Fibroblast of peridontal ligament (primary cell): ENCODE measurements around the gene RPL28.

Source experiments
- DNase-seq: peaks from one replicate; pipeline ENCODE4 v3.0.0-alpha.2; 2010; ENCODE audit errors: extremely low read depth

Gene RPL28

DNA sequence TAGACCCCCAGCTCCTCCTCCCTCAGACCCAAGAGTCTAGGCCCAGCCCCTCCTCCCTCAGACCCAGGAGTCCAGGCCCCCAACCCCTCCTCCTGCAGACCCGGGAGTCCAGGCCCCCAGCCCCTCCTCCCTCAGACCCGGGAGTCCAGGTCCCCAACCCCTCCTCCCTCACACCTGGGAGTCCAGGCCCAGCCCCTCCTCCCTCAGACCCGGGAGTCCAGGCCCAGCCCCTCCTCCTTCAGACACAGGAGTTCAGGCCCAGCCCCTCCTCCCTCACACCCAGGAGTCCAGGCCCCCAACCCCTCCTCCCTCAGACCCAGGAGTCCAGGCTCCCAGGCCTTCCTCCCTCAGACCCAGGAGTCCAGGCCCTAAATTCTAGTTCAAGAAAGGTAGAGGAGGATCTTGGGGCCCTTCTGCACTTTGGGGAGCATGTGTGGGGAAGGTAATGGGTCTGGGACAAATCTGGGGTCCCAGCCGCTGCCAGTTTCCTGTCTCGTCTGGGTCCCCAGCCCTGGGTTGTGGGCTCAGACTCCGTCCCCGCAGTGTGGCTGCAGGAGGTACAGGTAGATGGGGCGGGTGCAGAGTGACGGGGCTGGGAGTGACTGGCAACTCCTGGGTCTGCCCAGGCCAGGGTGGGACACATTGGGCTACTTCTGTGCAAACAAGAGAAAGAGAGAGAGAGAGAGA is 12.3 kb upstream of the RPL28 start:
- no peak for DNase-seq

DNA sequence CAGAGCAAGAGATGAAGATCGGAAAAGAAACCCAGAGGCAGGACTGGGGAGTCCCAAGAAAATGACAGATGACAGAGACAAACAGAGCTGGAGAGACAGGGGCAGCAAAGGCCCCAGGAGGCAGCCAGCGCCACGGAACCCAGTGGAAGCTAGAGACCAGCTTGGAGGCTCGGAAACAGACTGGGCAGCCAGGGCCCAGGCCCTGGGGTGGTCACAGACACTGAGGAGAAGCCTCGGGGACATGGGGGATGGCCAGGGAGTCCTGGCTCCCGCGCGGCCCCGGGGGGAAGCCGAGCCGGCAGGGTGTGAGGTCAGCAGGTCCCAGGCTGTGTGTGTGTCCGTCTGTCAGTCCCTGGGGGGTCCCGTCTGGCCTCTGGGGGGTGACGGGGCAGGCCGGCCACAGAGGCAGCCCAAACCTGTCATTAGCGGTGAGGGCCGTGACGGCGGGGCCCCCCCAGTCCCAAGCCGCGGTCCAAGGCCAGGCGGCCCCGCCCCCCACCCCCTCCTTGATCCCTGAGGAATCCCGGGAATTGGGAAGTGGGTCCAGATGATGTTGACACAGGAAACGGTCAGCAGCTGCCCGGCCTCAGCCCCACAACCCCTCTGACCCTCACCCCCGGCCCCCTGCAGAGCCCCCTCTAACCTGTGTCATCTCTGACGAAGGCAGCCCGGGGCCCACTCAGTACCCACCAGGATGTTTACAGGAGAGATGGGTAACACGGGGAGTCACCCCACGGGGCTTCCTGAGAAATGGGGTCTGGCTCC is 11.6 kb upstream of the RPL28 start:
- no peak for DNase-seq

DNA sequence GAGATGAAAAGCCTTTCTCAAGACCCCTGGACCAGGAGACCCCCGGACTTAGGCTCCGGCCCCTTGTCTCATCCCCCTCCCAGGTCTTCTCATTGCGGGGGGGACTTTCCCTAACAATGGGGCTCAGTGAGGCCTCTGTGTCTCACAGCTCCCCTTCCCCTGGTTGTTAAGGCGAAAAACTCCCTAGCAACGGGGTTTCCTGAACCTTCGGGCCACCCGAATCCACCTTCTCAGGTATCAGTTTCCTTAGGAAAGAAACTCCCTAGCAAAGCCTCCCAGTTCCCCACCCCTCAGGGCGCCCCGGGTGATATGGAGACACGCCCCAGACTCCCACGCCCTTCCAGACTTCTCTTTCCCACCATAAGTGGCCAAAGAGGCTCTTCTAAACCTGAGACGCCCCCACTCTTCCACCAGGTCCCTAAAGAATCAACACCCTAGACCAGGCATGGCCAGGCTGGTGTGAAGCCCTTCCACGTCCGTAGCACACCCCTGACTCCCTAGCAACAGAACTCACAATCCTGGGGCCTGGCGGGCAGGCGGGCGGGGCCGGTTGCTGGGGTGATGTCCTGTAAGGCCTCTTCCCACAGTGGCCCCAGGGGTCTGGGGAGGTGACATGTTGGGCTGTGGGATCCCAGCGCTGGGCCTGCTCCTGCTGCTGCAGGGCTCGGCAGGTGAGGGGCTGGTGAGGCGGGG is 9.3 kb upstream of the RPL28 start, which contains the start of gene TMEM190:
TMEM190 (plus strand) TSS at position 586 of the 693 bp plus-strand sequence; CDS start at position 614, 28 bp downstream.
- no peak for DNase-seq

DNA sequence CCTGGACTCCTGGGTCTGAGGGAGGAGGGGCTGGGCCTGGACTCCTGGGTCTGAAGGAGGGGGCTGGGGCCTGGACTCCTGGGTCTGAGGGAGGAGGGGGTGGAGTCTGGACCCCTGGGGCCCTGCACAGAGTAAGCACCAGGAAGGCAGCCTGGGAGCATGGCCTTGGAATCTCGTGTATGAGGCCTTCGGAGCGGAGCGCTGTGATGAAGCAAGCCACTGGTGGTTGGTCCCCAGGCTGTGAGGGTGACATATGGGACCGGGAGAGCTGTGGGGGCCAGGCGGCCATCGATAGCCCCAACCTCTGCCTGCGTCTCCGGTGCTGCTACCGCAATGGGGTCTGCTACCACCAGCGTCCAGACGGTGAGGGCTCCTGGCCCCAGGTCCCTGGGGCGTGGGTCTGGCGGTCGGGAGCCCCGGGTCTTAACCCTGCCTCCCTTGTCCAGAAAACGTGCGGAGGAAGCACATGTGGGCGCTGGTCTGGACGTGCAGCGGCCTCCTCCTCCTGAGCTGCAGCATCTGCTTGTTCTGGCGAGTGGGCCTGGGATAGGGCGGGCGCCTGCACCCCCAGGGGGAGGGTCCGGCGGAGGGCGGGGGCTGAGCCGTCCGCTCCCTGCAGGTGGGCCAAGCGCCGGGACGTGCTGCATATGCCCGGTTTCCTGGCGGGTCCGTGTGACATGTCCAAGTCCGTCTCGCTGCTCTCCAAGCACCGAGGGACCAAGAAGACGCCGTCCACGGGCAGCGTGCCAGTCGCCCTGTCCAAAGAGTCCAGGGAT is 8.2 kb upstream of the RPL28 start:
- DNase-seq = no peak

DNA sequence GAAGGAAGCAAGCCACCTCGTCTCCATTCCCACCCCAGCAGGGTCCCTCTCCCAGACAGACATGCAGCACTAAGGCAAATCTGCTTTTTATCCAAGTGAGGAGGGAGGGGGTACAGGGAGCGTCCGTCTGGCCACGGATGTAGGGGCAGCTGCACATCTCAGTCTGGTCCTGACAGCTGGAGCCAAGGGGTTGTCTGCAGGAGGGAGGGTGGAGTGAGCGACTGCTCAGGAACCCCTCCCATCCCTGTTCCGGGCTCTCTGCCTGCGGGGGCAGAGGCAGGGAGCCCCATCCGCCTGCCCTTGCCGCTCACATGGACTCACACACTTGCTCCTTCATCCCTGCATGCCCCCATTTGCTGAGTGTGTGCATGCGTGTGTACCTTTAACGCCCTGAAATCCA is 6.6 kb upstream of the RPL28 start:
- DNase-seq = no peak

DNA sequence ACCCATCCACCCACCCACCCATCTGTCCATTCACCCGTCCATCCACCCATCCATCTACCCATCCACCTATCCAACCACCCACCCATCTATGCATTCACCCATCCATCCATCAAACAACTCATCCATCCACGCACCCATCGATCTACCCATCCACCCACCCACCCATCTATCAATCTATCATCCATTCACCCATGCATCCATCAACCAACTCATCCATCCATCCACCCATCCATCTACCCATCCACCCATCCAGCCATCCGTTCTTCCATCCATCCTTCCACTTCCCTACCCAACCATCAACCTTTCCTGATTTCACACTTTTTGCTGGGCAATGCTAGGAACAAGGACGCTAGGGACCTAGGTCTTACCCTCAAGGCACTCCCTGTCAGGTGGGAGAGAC is 3.7 kb upstream of the RPL28 start:
- no peak for DNase-seq

DNA sequence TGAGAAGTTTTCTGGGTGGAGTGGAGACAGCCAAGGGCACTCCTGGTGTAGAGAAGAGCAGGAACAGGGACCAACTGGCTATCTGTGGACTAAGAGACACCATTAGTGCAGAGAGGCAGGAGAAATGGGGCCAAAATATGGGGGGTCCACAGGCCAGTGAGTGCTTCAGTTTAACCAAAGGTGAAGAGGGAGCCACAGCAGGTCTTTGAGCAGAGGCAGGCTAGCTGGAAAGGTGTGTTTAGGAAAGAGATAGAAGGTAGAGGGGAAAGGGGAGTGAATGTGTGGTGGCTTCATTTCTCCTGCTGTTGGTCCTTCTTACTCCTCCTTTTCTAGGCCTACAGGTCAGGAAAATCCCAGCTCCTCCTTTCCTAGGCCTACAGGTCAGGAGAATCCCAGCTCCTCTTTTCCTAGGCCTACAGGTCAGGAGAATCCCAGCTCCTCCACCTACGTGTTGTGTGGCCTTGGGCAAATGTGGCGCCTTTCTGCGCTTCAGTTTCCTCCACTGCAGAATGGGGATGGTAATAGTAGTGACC is 3.1 kb upstream of the RPL28 start:
- DNase-seq = no peak

DNA sequence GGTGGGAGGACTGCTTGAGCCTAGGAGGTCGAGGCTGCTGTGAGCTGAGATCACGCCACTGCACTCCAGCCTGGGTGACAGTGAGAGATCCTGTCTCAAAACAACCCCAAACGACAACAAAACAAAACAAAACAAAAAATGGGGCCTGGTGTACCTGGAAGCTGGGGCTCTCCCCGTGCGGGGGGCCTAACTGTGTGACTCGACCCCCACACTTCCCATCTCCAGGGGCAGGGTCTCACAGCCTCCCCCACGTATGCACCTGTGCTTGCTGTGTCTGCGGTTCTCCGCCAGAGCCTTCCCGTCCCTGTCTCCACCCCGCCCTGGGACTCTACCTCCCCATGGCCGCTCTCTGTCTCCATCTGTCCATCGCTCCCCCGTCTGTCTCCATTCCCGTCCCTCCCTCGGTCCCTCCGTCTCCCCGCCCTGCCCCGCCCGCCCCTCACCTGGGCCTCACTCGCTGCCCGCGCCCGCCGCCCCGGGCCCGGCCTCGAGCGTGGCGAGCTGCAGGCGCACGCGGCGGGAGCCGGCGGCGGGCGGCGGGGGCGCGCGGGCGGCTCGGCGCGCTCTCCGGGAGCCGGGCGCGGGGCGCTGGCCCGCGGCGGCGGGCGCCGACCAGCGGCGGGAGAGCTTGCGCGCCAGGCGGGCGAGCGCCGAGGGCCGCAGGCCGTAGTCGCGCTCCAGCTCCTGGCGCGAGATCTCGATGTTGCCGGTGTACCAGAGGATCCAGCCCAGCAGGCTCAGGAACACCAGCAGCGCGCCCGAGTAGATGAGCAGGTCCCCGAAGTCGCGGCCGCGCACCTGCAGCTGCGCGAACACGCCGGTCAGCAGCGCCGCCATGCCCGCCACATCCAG is 2.2 kb upstream of the RPL28 start:
- DNase-seq = peak; percentile 49

DNA sequence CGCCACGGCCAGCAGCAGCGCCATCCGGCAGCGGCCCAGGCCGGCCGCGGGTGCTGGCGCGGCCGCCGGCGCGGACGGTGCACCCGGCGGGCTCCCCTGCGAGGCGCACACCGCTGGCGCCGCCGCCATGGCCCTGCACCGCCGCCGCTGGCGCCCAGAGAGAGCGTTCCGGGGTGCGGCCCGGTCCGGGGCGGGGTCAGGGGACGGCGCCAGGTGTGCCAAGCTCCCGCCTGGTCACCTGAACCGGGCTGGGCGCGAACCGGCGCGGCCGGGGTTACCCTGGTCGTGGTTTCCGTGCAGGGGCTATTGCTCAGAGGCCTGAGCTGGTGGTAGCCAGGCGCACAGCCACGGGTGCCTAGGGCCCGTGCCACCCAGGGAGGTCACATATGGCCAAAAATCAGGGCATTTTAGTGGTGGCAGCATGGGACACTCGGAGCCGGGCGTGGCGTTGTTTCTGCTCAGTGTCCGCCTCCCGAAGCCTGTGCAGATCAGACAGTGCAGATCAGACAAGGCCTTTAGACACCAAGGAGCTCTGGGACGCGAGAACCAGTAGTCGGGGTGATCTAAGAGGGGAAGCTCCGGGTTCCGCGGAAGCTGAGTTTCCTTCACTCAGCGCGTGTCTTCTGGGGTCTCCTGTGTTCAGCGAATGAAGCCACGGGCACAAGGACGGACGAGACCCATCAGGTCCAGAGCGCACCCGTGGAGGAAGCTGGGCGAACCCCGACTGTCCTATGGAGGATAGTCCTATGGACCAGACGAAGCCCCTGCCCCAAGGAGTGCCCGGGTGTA is 1.4 kb upstream of the RPL28 start, which contains the start of gene TMEM238:
TMEM238 (minus strand) TSS at position 162 of the 789 bp plus-strand sequence; CDS start at position 129, 33 bp downstream.
- DNase-seq = no peak

DNA sequence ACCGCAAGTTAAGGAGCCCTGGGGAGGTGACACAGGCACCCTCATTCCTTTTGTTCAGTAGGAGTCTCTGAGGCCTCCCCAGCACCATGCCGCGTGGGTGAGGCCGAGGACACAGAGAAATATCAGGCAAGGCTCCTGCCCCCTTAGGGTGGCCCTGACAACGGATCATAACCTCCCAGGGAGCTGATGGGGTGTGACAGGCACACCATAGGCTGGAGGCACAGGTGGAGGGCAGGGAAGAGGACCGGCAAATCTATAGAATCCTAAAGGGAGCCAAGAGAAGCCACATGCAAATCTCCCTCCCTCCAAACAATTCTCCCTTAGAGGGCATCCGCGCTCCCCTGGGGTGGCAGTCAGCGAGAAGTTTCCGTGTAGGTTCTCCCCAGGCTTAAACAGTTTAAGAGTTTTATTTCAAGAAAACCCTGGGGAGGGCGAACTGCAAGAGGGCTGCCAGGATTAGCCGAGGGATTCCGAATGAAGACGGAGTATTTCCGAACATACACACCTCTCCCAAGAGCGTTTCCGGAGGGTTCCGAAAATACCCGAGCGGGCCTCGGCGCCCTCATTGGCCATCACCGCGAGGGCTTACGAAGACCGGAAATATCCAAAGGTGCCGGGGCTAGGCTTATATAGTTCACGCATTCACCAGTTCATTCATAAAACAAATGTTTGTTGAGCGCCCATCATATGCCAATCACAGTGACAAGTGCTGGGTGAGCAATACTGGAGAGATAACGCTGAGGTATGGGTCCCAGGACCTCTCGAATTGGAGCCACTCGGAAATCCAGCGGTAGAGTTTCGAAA is 610 bp upstream of the RPL28 start:
- peak; percentile 96 for DNase-seq

DNA sequence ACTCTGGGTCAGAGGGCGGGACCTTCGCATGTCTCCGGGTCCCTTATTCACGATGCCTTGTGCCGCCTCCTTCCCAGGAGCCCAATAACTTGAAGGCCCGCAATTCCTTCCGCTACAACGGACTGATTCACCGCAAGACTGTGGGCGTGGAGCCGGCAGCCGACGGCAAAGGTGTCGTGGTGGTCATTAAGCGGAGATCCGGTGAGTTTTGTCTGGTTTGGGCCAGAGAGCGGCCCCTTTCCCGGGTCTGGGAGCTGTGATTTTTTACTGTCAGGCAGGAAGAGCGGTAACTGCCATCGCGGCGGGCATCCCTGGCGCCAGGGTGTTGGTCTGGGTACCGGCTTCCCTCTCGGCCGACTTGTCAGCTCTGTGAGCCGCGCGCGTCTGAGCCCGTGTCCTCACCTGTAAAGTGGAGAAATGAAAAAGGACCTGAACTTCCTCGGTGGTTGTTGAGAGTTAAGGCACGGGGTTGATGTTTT is 800 bp downstream of the RPL28 start:
- no peak for DNase-seq

DNA sequence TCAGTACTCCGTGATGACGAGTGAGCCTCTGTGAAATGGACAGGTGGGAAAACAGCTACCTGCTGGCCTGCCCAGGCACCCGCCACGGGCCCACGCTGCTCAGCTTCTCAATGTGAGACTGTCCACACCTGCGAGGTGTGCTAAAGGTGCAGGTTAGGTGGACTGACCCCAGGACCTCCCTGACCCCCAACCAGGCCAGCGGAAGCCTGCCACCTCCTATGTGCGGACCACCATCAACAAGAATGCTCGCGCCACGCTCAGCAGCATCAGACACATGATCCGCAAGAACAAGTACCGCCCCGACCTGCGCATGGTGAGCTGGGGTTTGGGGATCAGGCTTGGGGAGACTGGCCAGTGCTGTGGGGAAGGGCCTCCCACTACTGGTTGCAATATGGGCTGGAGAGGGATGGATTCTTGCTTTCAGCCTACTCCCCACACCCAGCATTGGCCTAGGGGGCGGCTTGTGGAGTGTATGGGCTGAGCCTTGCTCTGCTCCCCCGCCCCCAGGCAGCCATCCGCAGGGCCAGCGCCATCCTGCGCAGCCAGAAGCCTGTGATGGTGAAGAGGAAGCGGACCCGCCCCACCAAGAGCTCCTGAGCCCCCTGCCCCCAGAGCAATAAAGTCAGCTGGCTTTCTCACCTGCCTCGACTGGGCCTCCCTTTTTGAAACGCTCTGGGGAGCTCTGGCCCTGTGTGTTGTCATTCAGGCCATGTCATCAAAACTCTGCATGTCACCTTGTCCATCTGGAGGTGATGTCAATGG is 2.2 kb downstream of the RPL28 start:
- no peak for DNase-seq

DNA sequence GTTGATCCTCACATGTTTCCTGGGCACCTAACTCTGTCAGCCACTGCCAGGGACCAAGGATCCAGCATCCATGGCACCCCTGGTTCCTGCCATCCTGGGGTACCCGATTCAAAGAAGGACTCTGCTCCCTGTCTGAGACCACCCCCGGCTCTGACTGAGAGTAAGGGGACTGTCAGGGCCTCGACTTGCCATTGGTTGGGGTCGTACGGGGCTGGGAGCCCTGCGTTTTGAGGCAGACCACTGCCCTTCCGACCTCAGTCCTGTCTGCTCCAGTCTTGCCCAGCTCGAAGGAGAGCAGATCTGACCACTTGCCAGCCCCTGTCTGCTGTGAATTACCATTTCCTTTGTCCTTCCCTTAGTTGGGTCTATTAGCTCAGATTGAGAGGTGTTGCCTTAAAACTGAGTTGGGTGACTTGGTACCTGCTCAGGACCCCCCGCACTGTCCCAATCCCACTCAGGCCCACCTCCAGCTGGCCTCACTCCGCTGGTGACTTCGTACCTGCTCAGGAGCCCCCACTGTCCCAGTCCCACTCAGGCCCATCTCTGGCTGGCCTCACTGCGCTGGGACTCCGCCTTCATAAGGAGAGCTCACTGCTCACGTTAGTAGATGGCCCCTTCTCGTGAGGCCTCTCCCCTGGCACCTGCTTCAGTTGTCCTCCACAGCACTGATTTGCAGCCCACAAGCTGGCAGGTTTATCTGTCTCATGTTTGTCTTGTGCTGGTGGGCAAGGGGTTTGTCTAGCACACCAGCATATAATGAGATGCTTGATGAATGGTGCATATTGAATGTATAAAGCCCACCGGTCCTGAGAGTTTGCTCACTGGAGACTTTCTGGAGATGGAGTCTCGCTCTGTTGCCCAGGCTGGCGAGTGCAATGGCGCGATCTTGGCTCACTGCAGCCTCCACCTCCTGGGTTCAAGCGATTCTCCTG is 3.9 kb downstream of the RPL28 start:
- no peak for DNase-seq

DNA sequence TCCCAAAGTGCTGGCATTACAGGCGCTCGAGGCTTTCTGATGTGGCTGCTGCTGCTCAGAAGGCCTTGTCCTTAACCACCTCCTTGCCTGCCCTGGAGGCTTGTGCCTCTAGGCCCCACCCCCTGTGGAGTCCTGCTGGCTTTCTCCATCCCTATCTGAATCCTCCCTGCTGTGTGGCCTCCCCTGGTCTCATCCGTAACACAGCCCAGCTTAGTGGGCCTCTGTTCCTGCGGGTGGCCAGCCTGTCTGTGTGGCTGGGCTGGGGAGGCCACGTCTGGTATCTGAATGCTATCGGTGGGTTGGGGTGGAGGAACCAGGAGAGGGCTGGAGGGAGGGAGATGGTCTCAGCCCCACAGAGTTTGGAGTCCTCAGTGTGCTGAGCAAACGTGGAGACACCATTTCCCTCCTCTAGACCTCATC is 4.7 kb downstream of the RPL28 start:
- no peak for DNase-seq

DNA sequence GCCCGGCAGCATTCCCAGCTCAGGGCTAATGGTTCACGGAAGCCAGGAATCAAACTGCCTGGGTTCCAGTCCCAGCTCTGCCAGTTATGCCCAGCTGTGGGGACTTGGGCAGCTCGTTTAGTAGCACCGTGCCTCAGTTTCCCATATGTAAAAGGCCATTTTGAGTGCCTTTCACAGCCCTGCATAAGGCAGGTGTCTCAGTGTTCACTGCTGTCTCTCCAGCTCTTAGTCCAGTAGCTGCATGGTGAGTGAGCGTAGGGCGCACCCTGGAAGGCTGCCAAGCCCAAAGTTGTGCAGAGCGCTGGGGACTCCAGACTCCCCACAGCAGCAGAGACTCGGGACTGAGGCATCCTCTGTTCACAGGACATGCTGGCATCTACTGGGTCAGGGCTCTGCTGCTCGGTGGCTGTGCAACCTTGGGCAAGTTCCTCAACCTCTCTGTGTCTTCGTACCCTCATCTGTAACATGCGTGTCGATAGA is 5.5 kb downstream of the RPL28 start:
- no peak for DNase-seq

DNA sequence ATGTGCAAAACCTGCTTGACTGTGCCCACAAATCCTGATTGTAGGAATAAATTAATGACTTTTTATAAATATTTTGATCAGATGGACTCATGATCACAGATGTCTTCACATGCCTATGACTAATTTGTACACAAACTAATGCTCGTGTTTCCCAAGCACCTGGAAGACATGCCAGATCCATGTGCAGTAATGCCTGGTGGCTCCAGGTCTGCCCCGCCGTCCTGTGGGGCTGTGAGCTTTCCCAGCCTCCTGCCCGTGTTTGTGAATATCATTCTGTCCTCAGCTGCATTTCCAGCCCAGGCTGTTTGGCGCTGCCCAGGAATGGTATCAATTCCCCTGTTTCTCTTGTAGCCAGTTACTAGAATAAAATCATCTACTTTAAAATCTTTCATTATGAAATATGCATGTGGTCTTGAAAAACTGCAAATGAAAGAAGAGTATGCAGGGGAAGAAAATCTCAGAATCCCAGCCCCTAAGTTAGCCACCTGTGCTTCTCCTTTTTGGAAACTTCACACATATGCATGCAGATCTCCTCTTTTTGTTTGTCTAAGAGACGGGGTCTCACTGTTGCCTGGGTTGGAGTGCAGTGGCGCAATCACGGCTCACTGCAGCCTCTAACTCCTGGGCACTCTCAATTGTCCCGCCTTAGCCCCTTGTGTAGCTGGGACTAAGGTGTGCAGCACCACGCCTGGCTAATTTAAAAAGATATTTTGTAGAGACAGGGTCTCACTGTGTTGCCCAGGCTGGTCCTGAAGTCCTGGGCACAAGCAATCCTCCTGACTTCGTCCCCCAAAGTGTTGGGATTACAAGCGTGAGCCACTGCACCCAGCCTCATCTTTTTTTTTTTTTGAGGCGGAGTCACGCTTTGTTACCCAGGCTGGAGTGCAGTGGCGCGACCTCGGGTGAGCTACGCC is 6.2 kb downstream of the RPL28 start:
- no peak for DNase-seq
